SK-N-MC (cell line): Measurements from ENCODE around the gene LVRN.

ENCODE experiments used
- DNase-seq: peaks from one replicate; pipeline ENCODE4 v3.0.0-alpha.2; 2011; ENCODE audit warnings: low read depth, low spot score
- H3K27ac ChIP-seq: fragments of 200-600 bp; sonication (generic); 2 replicates; pipeline ENCODE4 v1.5.1; 2016; ENCODE audit warnings: mixed run types
- H3K36me3 ChIP-seq: fragments of 200-600 bp; sonication (generic); 2 replicates; pipeline ENCODE4 v1.6.1; 2017; ENCODE audit warnings: antibody characterized with exemption, low read length, mixed read lengths; ENCODE audit not compliant: insufficient read depth
- H3K4me3 ChIP-seq: fragments of 200-600 bp; sonication (generic); 2 replicates; pipeline ENCODE4 v1.5.1; 2016
- H3K9ac ChIP-seq: fragments of 200-600 bp; sonication (generic); 2 replicates; pipeline ENCODE4 v1.8.0; 2017; ENCODE audit warnings: mixed run types, mixed read lengths; ENCODE audit not compliant: insufficient read length
- H3K9me3 ChIP-seq: fragments of 200-600 bp; sonication (generic); 2 replicates; pipeline ENCODE4 v1.6.1; 2017; ENCODE audit warnings: low read depth, mild to moderate bottlenecking, antibody characterized with exemption, low read length, moderate library complexity, mixed read lengths
- EZH2 ChIP-seq: fragments of 200-600 bp; sonication (generic); IDR thresholded peaks from one replicate; pipeline ENCODE4 v1.6.1; 2017; ENCODE audit warnings: antibody characterized with exemption
- FOXP2 ChIP-seq: optimal IDR thresholded peaks from 2 replicates; pipeline ENCODE3; 2011; ENCODE audit warnings: mild to moderate bottlenecking, moderate library complexity; ENCODE audit not compliant: insufficient read depth; ENCODE audit errors: extremely low read length, control extremely low read depth
- POLR2AphosphoS5 ChIP-seq: IDR thresholded peaks from 2 replicates; pipeline ENCODE4 v1.6.1; 2012; ENCODE audit warnings: mild to moderate bottlenecking, low read depth, low read length, borderline replicate concordance

LVRN gene

DNA sequence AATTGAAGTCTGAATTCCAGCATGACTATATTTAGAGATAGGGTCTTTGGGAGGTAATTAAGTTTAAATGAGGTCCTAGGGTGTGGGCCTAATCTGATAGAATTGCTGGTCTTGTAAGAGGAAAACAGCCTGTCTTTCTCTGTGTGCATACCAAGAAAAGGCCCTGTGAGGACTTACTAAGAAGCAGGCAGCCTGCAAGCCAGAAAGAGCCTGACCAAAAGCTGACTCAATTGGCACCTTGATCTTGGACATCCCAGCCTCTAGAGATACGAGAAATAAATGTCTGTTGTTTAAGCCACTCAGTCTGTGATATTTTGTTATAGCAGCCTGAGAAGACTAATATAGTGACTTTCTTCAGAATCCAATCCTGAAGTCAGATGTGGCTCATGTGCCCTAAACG is 84.5 kb downstream of the LVRN start:
- H3K9ac ChIP-seq: no peak overlapping the region
- TF ChIP-seq EZH2 (no peak), FOXP2 (no peak), POLR2AphosphoS5 (no peak)
- no peaks in the 10 kb centered on the region for H3K36me3 ChIP-seq
- no peak for DNase-seq
- H3K4me3 ChIP-seq: no peak overlapping the region
- H3K27ac ChIP-seq: no peak overlapping the region
- H3K9me3 ChIP-seq: no peaks in the 10 kb centered on the region

- H3K4me3 ChIP-seq: no peak overlapping the region
- no peaks in the 10 kb centered on the region for H3K9me3 ChIP-seq
- TF ChIP-seq EZH2 (no peak), FOXP2 (no peak), POLR2AphosphoS5 (no peak)
- H3K27ac ChIP-seq: no peak overlapping the region
- H3K9ac ChIP-seq: no peak overlapping the region
- H3K36me3 ChIP-seq: no peaks in the 10 kb centered on the region
- no peak for DNase-seq
Observed at GRCh38 chr5:116058346-116058936, 96.2 kb downstream of the LVRN start.

DNA sequence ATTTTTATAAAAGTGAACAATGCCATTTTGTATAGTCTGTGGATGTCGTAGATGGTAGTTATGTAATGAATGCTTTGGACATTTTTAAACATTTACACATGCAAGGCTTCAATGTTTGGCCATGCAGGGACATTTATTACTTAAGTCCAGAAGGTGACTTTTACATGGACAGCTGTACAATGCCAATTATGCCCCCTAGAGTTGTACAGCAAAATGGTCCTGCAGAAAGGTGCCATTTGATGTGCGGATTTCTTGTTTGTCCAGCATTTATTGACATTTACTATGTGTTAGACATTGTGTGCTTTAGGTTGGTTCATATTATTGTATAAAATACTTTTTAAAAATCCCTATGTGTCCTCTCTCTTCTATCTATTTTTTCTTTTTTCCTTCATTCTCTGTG is 100.1 kb downstream of the LVRN start:
- Histone ChIP-seq H3K9me3 (no peaks in the 10 kb centered on the region), H3K4me3 (no peak overlapping the region), H3K36me3 (no peaks in the 10 kb centered on the region), H3K9ac (no peak overlapping the region), H3K27ac (no peak overlapping the region)
- no peak for DNase-seq
- TF ChIP-seq FOXP2 (no peak), POLR2AphosphoS5 (no peak), EZH2 (no peak)

GRCh38 chr5:116063950-116064349 is 101.7 kb downstream of the LVRN start:
- H3K9ac ChIP-seq: no peak overlapping the region
- H3K9me3 ChIP-seq: no peaks in the 10 kb centered on the region
- no peak for DNase-seq
- no peak overlapping the region for H3K27ac ChIP-seq
- no peak for TF ChIP-seq POLR2AphosphoS5
- no peak for TF ChIP-seq EZH2
- no peak for TF ChIP-seq FOXP2
- no peaks in the 10 kb centered on the region for H3K36me3 ChIP-seq
- H3K4me3 ChIP-seq: no peak overlapping the region

DNA sequence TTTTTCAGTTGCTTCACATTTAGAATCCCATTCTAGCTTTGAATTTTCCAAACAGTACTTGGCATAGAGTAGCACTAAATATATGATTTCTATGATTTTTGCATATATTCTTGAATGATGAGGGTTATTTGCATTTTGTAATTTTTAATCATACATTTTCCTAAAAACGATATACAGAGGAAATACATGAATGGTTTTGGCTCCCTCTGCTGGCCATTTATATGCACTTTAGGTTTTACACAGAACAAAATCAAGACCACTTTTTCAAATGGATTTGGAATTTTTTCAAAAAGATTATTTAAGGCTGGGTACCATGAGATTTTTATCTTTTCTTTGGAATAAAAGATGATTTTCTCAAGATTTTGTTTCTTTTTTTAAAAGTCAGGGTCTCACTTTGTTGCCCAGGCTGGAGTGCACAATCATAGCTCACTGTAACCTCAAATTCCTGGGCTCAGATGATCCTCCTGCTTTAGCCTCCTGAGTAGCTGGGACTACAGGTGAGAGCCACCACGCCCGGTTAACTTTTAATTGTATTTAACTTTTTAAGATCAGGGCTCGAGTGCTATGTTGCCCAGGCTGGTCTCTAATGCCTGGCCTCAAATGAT is 105.9 kb downstream of the LVRN start:
- Histone ChIP-seq H3K4me3 (no peak overlapping the region), H3K9me3 (no peaks in the 10 kb centered on the region), H3K9ac (no peak overlapping the region), H3K27ac (no peak overlapping the region), H3K36me3 (no peaks in the 10 kb centered on the region)
- peak; percentile 66 for DNase-seq
- no peak for TF ChIP-seq EZH2
- TF ChIP-seq POLR2AphosphoS5: no peak
- TF ChIP-seq FOXP2: no peak

- H3K27ac ChIP-seq: no peak overlapping the region
- no peaks in the 10 kb centered on the region for H3K36me3 ChIP-seq
- no peak for DNase-seq
- H3K9me3 ChIP-seq: no peaks in the 10 kb centered on the region
- no peak overlapping the region for H3K4me3 ChIP-seq
- H3K9ac ChIP-seq: no peak overlapping the region
- no peak for TF ChIP-seq POLR2AphosphoS5
- TF ChIP-seq FOXP2: no peak
- no peak for TF ChIP-seq EZH2
Observed at GRCh38 chr5:116071211-116071610, 108.9 kb downstream of the LVRN start.

- Histone ChIP-seq H3K27ac (no peak overlapping the region), H3K4me3 (no peak overlapping the region), H3K36me3 (no peaks in the 10 kb centered on the region), H3K9ac (no peak overlapping the region), H3K9me3 (no peaks in the 10 kb centered on the region)
- TF ChIP-seq EZH2: no peak
- no peak for TF ChIP-seq POLR2AphosphoS5
- no peak for TF ChIP-seq FOXP2
- no peak for DNase-seq
Observed at GRCh38 chr5:116075191-116075831, 113.0 kb downstream of the LVRN start.

- DNase-seq: no peak
- H3K9me3 ChIP-seq: no peaks in the 10 kb centered on the region
- no peak overlapping the region for H3K4me3 ChIP-seq
- H3K27ac ChIP-seq: no peak overlapping the region
- H3K36me3 ChIP-seq: no peaks in the 10 kb centered on the region
- no peak for TF ChIP-seq FOXP2
- no peak for TF ChIP-seq POLR2AphosphoS5
- TF ChIP-seq EZH2: no peak
- H3K9ac ChIP-seq: no peak overlapping the region
Observed at GRCh38 chr5:116076496-116076895, 114.2 kb downstream of the LVRN start.
